DND-41 (cell line): ENCODE results near the gene NOD2.

Experiments
- EZH2 ChIP-seq: IDR thresholded peaks from 3 replicates; pipeline ENCODE4 v1.6.1; 2012; ENCODE audit warnings: borderline replicate concordance, low read depth, mild to moderate bottlenecking, moderate library complexity, low read length, inconsistent platforms; ENCODE audit not compliant: severe bottlenecking
- TF ChIP-seq, protein P1 (sequence below): IDR thresholded peaks from 2 replicates; pipeline ENCODE4 v1.5.1; 2012; ENCODE audit warnings: borderline replicate concordance, low read length, moderate library complexity, mild to moderate bottlenecking; ENCODE audit not compliant: poor library complexity, severe bottlenecking; ENCODE audit errors: extremely low read depth

DNA sequence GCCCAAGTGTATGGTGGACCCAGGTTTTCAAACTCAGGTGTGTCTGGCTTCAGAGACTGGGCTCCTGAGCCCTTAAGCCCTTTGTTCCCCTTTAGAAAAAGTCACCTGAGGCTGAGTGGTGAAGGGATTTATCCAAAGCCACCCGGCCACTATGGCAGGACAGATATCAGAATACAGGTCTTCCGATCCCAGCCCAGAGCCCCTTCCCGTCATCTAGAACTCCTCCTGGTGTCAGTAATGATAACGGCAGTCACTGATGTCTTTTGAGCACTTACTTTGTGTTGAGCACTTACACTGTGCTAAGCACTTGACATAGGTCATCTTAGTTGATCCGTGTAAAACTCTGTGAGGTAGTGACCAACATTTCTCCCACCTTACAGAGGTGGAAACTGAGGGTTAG is 16.6 kb downstream of the NOD2 start:
- no peak for TF ChIP-seq EZH2
- TF ChIP-seq, protein P1, sequence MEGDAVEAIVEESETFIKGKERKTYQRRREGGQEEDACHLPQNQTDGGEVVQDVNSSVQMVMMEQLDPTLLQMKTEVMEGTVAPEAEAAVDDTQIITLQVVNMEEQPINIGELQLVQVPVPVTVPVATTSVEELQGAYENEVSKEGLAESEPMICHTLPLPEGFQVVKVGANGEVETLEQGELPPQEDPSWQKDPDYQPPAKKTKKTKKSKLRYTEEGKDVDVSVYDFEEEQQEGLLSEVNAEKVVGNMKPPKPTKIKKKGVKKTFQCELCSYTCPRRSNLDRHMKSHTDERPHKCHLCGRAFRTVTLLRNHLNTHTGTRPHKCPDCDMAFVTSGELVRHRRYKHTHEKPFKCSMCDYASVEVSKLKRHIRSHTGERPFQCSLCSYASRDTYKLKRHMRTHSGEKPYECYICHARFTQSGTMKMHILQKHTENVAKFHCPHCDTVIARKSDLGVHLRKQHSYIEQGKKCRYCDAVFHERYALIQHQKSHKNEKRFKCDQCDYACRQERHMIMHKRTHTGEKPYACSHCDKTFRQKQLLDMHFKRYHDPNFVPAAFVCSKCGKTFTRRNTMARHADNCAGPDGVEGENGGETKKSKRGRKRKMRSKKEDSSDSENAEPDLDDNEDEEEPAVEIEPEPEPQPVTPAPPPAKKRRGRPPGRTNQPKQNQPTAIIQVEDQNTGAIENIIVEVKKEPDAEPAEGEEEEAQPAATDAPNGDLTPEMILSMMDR, result no peak
